Stomach (tissue), 9 donors: Measurements from ENCODE around the gene FOXO3. TPM values are rescaled to one million over a fixed set of nuclear protein-coding genes. Genes with fewer than 3 reads are reported as not detected.
A peak's percentile ranks its signal among the peaks of the same experiment; 100 is the strongest.

Experiments
- DNase-seq, 2 donors: peaks; one replicate each; pipeline versions ENCODE4 v3.0.0 to v3.0.0-alpha.2; 2013 to 2019
- H3K27ac ChIP-seq, 5 donors: fragments of 200-600 bp in 4 of 5; sonication (generic) in 4 of 5; one replicate each; pipeline ENCODE4 v1.5.1; 2013 to 2019; ENCODE audit warnings: mild to moderate bottlenecking in 1 of 5, moderate library complexity in 1 of 5
- H3K27me3 ChIP-seq, 3 donors: fragments of 200-600 bp; sonication (generic); one replicate each; pipeline ENCODE4 v1.5.1; 2017 to 2019; ENCODE audit warnings: mixed run types in 1 of 3
- H3K36me3 ChIP-seq, 4 donors: fragments of 200-600 bp; sonication (generic); 1 replicate in 3 of 4; 2 replicates in 1 of 4; pipeline ENCODE4 v1.5.1; 2016 to 2019
- H3K4me1 ChIP-seq, 4 donors: fragments of 200-600 bp; sonication (generic); one replicate each; pipeline ENCODE4 v1.5.1; 2016 to 2019
- H3K4me3 ChIP-seq, 4 donors: fragments of 200-600 bp; sonication (generic) in 3 of 4; one replicate each; pipeline ENCODE4 v1.5.1; 2016 to 2019; ENCODE audit warnings: mild to moderate bottlenecking in 1 of 4
- H3K9me3 ChIP-seq, 4 donors: fragments of 200-600 bp; sonication (generic); one replicate each; pipeline ENCODE4 v1.5.1; 2016 to 2019
- CTCF ChIP-seq, 7 experiments: fragments of 450-650 bp in 4 of 7; fragments of 200-600 bp in 3 of 7; sonication (generic) in 3 of 7; IDR thresholded peaks; one replicate each; pipeline ENCODE4 v1.5.1; 2016 to 2019; ENCODE audit warnings: antibody characterized with exemption in 7 of 7, control low read depth in 2 of 7, mild to moderate bottlenecking in 1 of 7
- EP300 ChIP-seq: sonication (generic); formaldehyde crosslinking; IDR thresholded peaks from one replicate; pipeline ENCODE4 v1.6.1; 2017; ENCODE audit warnings: antibody characterized with exemption
- POLR2A ChIP-seq, 4 donors: fragments of 450-650 bp; IDR thresholded peaks; one replicate each; pipeline ENCODE4 v1.6.1; 2016; ENCODE audit warnings: antibody characterized with exemption in 4 of 4, control low read depth in 2 of 4, mild to moderate bottlenecking in 1 of 4, moderate library complexity in 1 of 4
- POLR2AphosphoS5 ChIP-seq, 3 donors: sonication (generic); formaldehyde crosslinking; IDR thresholded peaks; one replicate each; pipeline ENCODE4 v1.6.1; 2016; ENCODE audit warnings: antibody characterized with exemption in 3 of 3
- WGBS, 5 donors: extraction: QIAGEN DNeasy Blood & Tissue Kit in 3 of 5; methylation state at CpG; one replicate each; pipeline versions ENCODE4 v1.1.5 to v1.1.7; 2013 to 2018; 5-methylcytosine and 5-hydroxymethylcytosine counted together
- intact Hi-C: fragments of 100-400 bp; cut with DNase I; formaldehyde crosslinking; loops from one replicate; pipeline ENCODE4 v1.15.1; 2023; ENCODE audit warnings: low total_unique reads
- polyA plus RNA-seq, 3 donors: library from polyadenylated mRNA; stranded (reverse); fragments of 200-250 nt; gene quantifications; one replicate each; pipeline ENCODE4 v1.2.3, GENCODE V29; 2013
- total RNA-seq, 5 donors: library from RNA; depleted of rRNA; stranded (reverse); fragments of >200 nt; gene quantifications; one replicate each; pipeline versions ENCODE4 v1.1.0 to v1.2.3, GENCODE V29; 2014 to 2016
- donor health status: healthy with polysubstance abuse.
- donor health status: Bipolar disorder and iron deficiency.
- donor health status: healthy.

Gene FOXO3
- total and polyA plus RNA-seq, 8 donors, result 13.0 to 89.8 (median 42.1) TPM

GRCh38 chr6:108638993-108639392, 78.3 kb downstream of the FOXO3 start:
- no peak for TF ChIP-seq EP300
- no peak for TF ChIP-seq POLR2A (IDR thresholded peaks at IDR 0.05)
- no peak for TF ChIP-seq CTCF (IDR thresholded peaks at IDR 0.05)
- Histone ChIP-seq H3K27me3 (no peaks in the 10 kb centered on the region), H3K36me3 (peaks cover 0 to 7% (median 0%) of the 10 kb centered on the region in 4 donors), H3K4me1 (peaks cover 34 to 81% (median 62%) of the 10 kb centered on the region in 4 donors), H3K27ac (no peak overlapping the region), H3K9me3 (no peaks in the 10 kb centered on the region), H3K4me3 (no peak overlapping the region)
- intact Hi-C loops, result no loop called here
- no peak for DNase-seq
- 31 to 62% (median 50%) methylated on average over 2 of the region's 2 CpGs for WGBS, 5 donors

GRCh38 chr6:108640104-108640503, 79.4 kb downstream of the FOXO3 start:
- Histone ChIP-seq H3K27ac (no peak overlapping the region), H3K4me3 (no peak overlapping the region), H3K9me3 (no peaks in the 10 kb centered on the region), H3K36me3 (peaks cover 0 to 7% (median 0%) of the 10 kb centered on the region in 4 donors), H3K4me1 (peaks cover 40 to 84% (median 60%) of the 10 kb centered on the region in 4 donors), H3K27me3 (no peaks in the 10 kb centered on the region)
- TF ChIP-seq POLR2A (IDR thresholded peaks at IDR 0.05) (no peak), POLR2AphosphoS5 (IDR thresholded peaks at IDR 0.05) (no peak), EP300 (no peak), CTCF (IDR thresholded peaks at IDR 0.05) (no peak)
- intact Hi-C loops, result no loop called here
- no peak for DNase-seq
- WGBS, 5 donors, result 62 to 81% (median 80%) methylated on average over 2 of the region's 2 CpGs

GRCh38 chr6:108643184-108643583, 82.5 kb downstream of the FOXO3 start:
- no peak for DNase-seq
- WGBS, 5 donors, result 80 to 91% (median 82%) methylated on average over 1 of the region's 1 CpG
- intact Hi-C loops, result no loop called here

GRCh38 chr6:108644252-108644651, 83.5 kb downstream of the FOXO3 start:
- peaks cover 0 to 9% (median 8%) of the 10 kb centered on the region in 4 donors for H3K36me3 ChIP-seq
- no peak overlapping the region for H3K4me3 ChIP-seq
- DNase-seq, result no peak
- no peak overlapping the region for H3K27ac ChIP-seq
- intact Hi-C loops, result no loop called here
- no peaks in the 10 kb centered on the region for H3K9me3 ChIP-seq
- no peaks in the 10 kb centered on the region for H3K27me3 ChIP-seq
- TF ChIP-seq EP300, result no peak
- TF ChIP-seq POLR2AphosphoS5 (IDR thresholded peaks at IDR 0.05), result no peak
- no peak for TF ChIP-seq CTCF (IDR thresholded peaks at IDR 0.05)
- no peak for TF ChIP-seq POLR2A (IDR thresholded peaks at IDR 0.05)
- WGBS, 5 donors, result 46 to 78% (median 55%) methylated on average over 4 of the region's 4 CpGs
- H3K4me1 ChIP-seq, result peaks cover 18 to 85% (median 53%) of the 10 kb centered on the region in 4 donors

More at GRCh38 chr6:108643184-108643583, 82.5 kb downstream of the FOXO3 start:
- H3K9me3 ChIP-seq, result no peaks in the 10 kb centered on the region
- peaks cover 23 to 86% (median 52%) of the 10 kb centered on the region in 4 donors for H3K4me1 ChIP-seq
- no peak for TF ChIP-seq CTCF (IDR thresholded peaks at IDR 0.05)
- no peak for TF ChIP-seq POLR2A (IDR thresholded peaks at IDR 0.05)
- no peak for TF ChIP-seq POLR2AphosphoS5 (IDR thresholded peaks at IDR 0.05)
- no peak for TF ChIP-seq EP300
- no peaks in the 10 kb centered on the region for H3K27me3 ChIP-seq
- H3K36me3 ChIP-seq, result peaks cover 0 to 7% (median 4%) of the 10 kb centered on the region in 4 donors
- no peak overlapping the region for H3K4me3 ChIP-seq
- H3K27ac ChIP-seq, result peak overlapping the region in 1 of 5 donors; percentile 3
